Bladder microvascular endothelial cell (primary cell): ENCODE results near the gene TESPA1. TPM values are rescaled to one million over a fixed set of nuclear protein-coding genes. Genes with fewer than 3 reads are reported as not detected.

Source experiments
- total RNA-seq: library from RNA; depleted of rRNA; stranded (reverse); fragments of >200 nt; gene quantifications from 2 replicates; pipeline ENCODE4 v1.2.3, GENCODE V29; 2014

TESPA1 gene
- total RNA-seq: not detected in 2 replicates

GRCh38 chr12:54984658-54985376 lies at the start of gene TESPA1:
TSS of gene TESPA1 (minus strand) at chr12:54984762. CDS start at chr12:54974562, 10,200 bp downstream.

DNA sequence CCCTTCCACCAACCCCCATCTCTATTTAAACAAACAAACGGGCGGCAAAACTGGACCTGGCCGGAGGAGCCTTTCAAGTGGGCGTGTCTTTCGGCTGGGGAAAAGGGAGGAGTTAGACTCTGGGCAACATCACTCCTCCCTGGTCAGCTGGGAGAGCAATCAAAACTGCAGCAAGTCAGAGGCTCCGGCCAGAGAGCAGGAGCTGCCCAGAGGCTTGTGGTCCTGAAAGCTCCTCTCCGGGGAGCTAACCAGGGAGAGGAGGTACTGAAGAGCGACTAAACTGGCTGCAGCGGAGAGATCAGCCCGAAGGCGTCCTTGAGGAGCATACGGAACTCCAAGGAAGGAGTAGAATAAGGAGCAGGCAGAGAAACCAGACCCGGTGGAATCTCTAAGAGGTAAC lies 35.2 kb upstream of the TESPA1 start, which contains the start of gene NEUROD4:
Gene NEUROD4, plus strand, starts transcription at position 191 of the 400 bp plus-strand sequence. CDS start 6,466 bp downstream, outside the sequence.

Other genes with a start within 250 kb of the TESPA1 start
- not detected in 2 replicates for gene MUCL1, start 130.2 kb downstream of the TESPA1 start, total RNA-seq
- not detected in 2 replicates for gene NEUROD4, start 35.2 kb upstream of the TESPA1 start, total RNA-seq
- gene OR9K2, start 141.6 kb upstream of the TESPA1 start, total RNA-seq: not detected in 2 replicates
- gene OR10A7, start 236.3 kb upstream of the TESPA1 start, total RNA-seq: not detected in 2 replicates